Astrocyte of the spinal cord (primary cell): Measurements from ENCODE around the gene ZC3H7B.
A peak's percentile ranks its signal among the peaks of the same experiment; 100 is the strongest.

Source experiments
- DNase-seq: peaks from one replicate; pipeline ENCODE4 v3.0.0; 2011; ENCODE audit warnings: low read depth, low spot score
- H3K4me3 ChIP-seq: 2 replicates; pipeline ENCODE4 v1.5.1; 2011; ENCODE audit warnings: low read depth, mild to moderate bottlenecking, low read length, moderate library complexity
- CTCF ChIP-seq: IDR thresholded peaks from 2 replicates; pipeline ENCODE4 v1.5.1; 2012; ENCODE audit warnings: low read depth, mild to moderate bottlenecking, low read length, inconsistent platforms
- in situ Hi-C: cut with HindIII; loops from 2 replicates; pipeline ENCODE4 v1.10.0; 2017; ENCODE audit warnings: low sequenced_read_pairs

The ZC3H7B gene

GRCh38 chr22:41352058-41352457 is 50.7 kb downstream of the ZC3H7B start:
- DNase-seq: peak; percentile 17
- in situ Hi-C loops: no loop called here
- no peak for TF ChIP-seq CTCF
- no peak overlapping the region for H3K4me3 ChIP-seq

- H3K4me3 ChIP-seq: no peak overlapping the region
- no peak for TF ChIP-seq CTCF
- DNase-seq: no peak
- in situ Hi-C loops: no loop called here
Measured at GRCh38 chr22:41353862-41354575, 52.7 kb downstream of the ZC3H7B start.

- TF ChIP-seq CTCF: no peak
- no peak for DNase-seq
- in situ Hi-C loops: no loop called here
- no peak overlapping the region for H3K4me3 ChIP-seq
Measured at GRCh38 chr22:41354979-41355378, 53.7 kb downstream of the ZC3H7B start.

GRCh38 chr22:41355895-41356294 is 54.6 kb downstream of the ZC3H7B start:
- in situ Hi-C loops: no loop called here
- DNase-seq: no peak
- TF ChIP-seq CTCF: no peak
- no peak overlapping the region for H3K4me3 ChIP-seq

GRCh38 chr22:41356430-41357028 is 55.2 kb downstream of the ZC3H7B start:
- DNase-seq: no peak
- in situ Hi-C loops: no loop called here
- H3K4me3 ChIP-seq: no peak overlapping the region
- TF ChIP-seq CTCF: no peak

- no peak overlapping the region for H3K4me3 ChIP-seq
- no peak for DNase-seq
- TF ChIP-seq CTCF: no peak
- in situ Hi-C loops: no loop called here
Measured at GRCh38 chr22:41357191-41357590, 55.9 kb downstream of the ZC3H7B start.
